Keratinocyte (primary cell): ENCODE data around the gene PALMD. TPM values are rescaled to one million over a fixed set of nuclear protein-coding genes. Genes with fewer than 3 reads are reported as not detected.

Experiments used
- DNase-seq: peaks from one replicate; pipeline ENCODE4 v3.0.0-alpha.2; 2011; ENCODE audit warnings: low read depth, missing footprints, low spot score
- FAIRE-seq: peaks from 2 replicates; lab custom pipeline; 2011; peaks lifted over from hg19 to GRCh38; lab: Jason Lieb, UNC
- H2AFZ ChIP-seq: 2 replicates; pipeline ENCODE4 v1.6.0; 2012; ENCODE audit warnings: low read length, control low read depth, inconsistent platforms; ENCODE audit not compliant: control insufficient read depth
- H3K27ac ChIP-seq: 2 replicates; pipeline ENCODE4 v1.5.1; 2011; ENCODE audit warnings: low read length; ENCODE audit not compliant: control insufficient read depth, insufficient read depth
- H3K27me3 ChIP-seq: 3 replicates; pipeline ENCODE4 v1.6.0; 2011; ENCODE audit warnings: low read length; ENCODE audit not compliant: control insufficient read depth, insufficient read depth; ENCODE audit errors: extremely low read depth
- H3K36me3 ChIP-seq, 2 experiments: 2 replicates in 1 of 2; 3 replicates in 1 of 2; pipeline ENCODE4 v1.5.1; 2011; ENCODE audit warnings: low read length in 2 of 2, mild to moderate bottlenecking in 1 of 2; ENCODE audit not compliant: control insufficient read depth in 2 of 2, insufficient read depth in 2 of 2; ENCODE audit errors: extremely low read depth in 1 of 2
- H3K4me1 ChIP-seq: 3 replicates; pipeline ENCODE4 v1.5.1; 2011; ENCODE audit warnings: low read length; ENCODE audit not compliant: control insufficient read depth, insufficient read depth; ENCODE audit errors: extremely low read depth
- H3K4me2 ChIP-seq: 3 replicates; pipeline ENCODE4 v1.6.0; 2011; ENCODE audit warnings: low read depth, low read length; ENCODE audit not compliant: control insufficient read depth, insufficient read depth; ENCODE audit errors: extremely low read depth
- H3K4me3 ChIP-seq, 3 experiments: fragments of 200-600 bp in 1 of 3; sonication (generic) in 1 of 3; 2 replicates in 2 of 3; 3 replicates in 1 of 3; pipeline ENCODE4 v1.5.1; 2011 to 2016; ENCODE audit warnings: low read length in 3 of 3, mild to moderate bottlenecking in 3 of 3, control low read depth in 2 of 3, inconsistent platforms in 1 of 3, low read depth in 1 of 3, mixed read lengths in 1 of 3, mixed run types in 1 of 3, moderate library complexity in 1 of 3; ENCODE audit not compliant: control insufficient read depth in 2 of 3, insufficient read depth in 2 of 3; ENCODE audit errors: extremely low read depth in 1 of 3
- H3K79me2 ChIP-seq: 2 replicates; pipeline ENCODE4 v1.6.0; 2012; ENCODE audit warnings: low read length; ENCODE audit not compliant: control insufficient read depth, insufficient read depth
- H3K9ac ChIP-seq: 3 replicates; pipeline ENCODE4 v1.6.0; 2011; ENCODE audit warnings: low read length; ENCODE audit not compliant: control insufficient read depth, insufficient read depth; ENCODE audit errors: extremely low read depth
- H3K9me1 ChIP-seq: 3 replicates; pipeline ENCODE4 v1.6.0; 2011; ENCODE audit warnings: low read length; ENCODE audit not compliant: control insufficient read depth, insufficient read depth; ENCODE audit errors: extremely low read depth
- H3K9me3 ChIP-seq: 2 replicates; pipeline ENCODE4 v1.5.1; 2012; ENCODE audit warnings: low read depth, low read length; ENCODE audit not compliant: control insufficient read depth
- H4K20me1 ChIP-seq: 3 replicates; pipeline ENCODE4 v1.6.0; 2011; ENCODE audit warnings: low read length; ENCODE audit not compliant: control insufficient read depth, insufficient read depth; ENCODE audit errors: extremely low read depth
- CTCF ChIP-seq, 3 experiments: IDR thresholded peaks in 1 of 3; conservative IDR thresholded peaks in 1 of 3; optimal IDR thresholded peaks in 1 of 3; 2 replicates in 2 of 3; 3 replicates in 1 of 3; pipeline versions ENCODE3 to v1.5.1; 2011; ENCODE audit warnings: low read length in 3 of 3, mild to moderate bottlenecking in 3 of 3, moderate library complexity in 2 of 3, control low read depth in 1 of 3, inconsistent platforms in 1 of 3; ENCODE audit not compliant: insufficient read depth in 2 of 3; ENCODE audit errors: extremely low read depth in 1 of 3
- EZH2 ChIP-seq: IDR thresholded peaks from one replicate; pipeline ENCODE4 v1.6.1; 2012; ENCODE audit warnings: inconsistent platforms, mild to moderate bottlenecking, low read length, moderate library complexity
- dilution Hi-C: fragments of 300-500 bp; cut with MboI; formaldehyde crosslinking; loops from one replicate; pipeline ENCODE4 v1.7.0; 2020; ENCODE audit warnings: low sequenced_read_pairs; ENCODE audit not compliant: extremely low pct_ligation_motif_present
- polyA plus RNA-seq, 5 experiments: library from polyadenylated mRNA; depleted of rRNA in 3 of 5; stranded (reverse) in 3 of 5; stranded (forward) in 1 of 5; unstranded in 1 of 5; fragments of >200 nt; gene quantifications; 1 replicate in 1 of 5; 2 replicates in 3 of 5; 3 replicates in 1 of 5; pipeline versions ENCODE4 v1.2.1 to v1.2.3, GENCODE V29; 2011 to 2012; ENCODE audit warnings: missing spikeins in 2 of 5, low read depth in 1 of 5, low replicate concordance in 1 of 5

PALMD gene
- polyA plus RNA-seq, 1 donor (not counting 4 experiments of a cell fraction or from before 2014, with no cell fraction given), result 6.8 TPM

- H3K79me2 ChIP-seq, result no peaks in the 10 kb centered on the region
Observed at GRCh38 chr1:99658031-99658290, 12.0 kb downstream of the PALMD start.

GRCh38 chr1:99659755-99660210, 13.9 kb downstream of the PALMD start:
- Histone ChIP-seq H3K36me3 (no peaks in the 10 kb centered on the region), H3K4me1 (peaks cover 39% of the 10 kb centered on the region), H3K4me3 (peak overlapping the region in 1 of 3 experiments; percentile 16), H3K4me2 (peak overlapping the region; percentile 77), H3K79me2 (no peaks in the 10 kb centered on the region), H4K20me1 (no peaks in the 10 kb centered on the region), H3K27ac (peak overlapping the region; percentile 88), H3K9me1 (no peaks in the 10 kb centered on the region), H3K27me3 (no peaks in the 10 kb centered on the region), H3K9ac (peak overlapping the region; percentile 65), H2AFZ (peak overlapping the region; percentile 17), H3K9me3 (no peaks in the 10 kb centered on the region)
- TF ChIP-seq CTCF (optimal IDR thresholded peaks at IDR 0.05 in 1 of 3, IDR thresholded peaks at IDR 0.05 in 1 of 3, conservative IDR thresholded peaks at IDR 0.05 in 1 of 3; ENCODE audit: extremely low read depth in 1 of 3, insufficient read depth in 2 of 3, low read length in 3 of 3), result no peak
- no peak for TF ChIP-seq EZH2
- DNase-seq, result no peak
- dilution Hi-C loops, result no loop called here
- FAIRE-seq, result peak; percentile 84

More at GRCh38 chr1:99658031-99658290, 12.0 kb downstream of the PALMD start:
- H3K36me3 ChIP-seq, result no peaks in the 10 kb centered on the region
- no peaks in the 10 kb centered on the region for H3K27me3 ChIP-seq
- H2AFZ ChIP-seq, result peak overlapping the region; percentile 8
- H3K4me2 ChIP-seq, result peak overlapping the region; percentile 52
- H3K4me1 ChIP-seq, result peaks cover 40% of the 10 kb centered on the region
- no peaks in the 10 kb centered on the region for H3K9me3 ChIP-seq
- no peaks in the 10 kb centered on the region for H4K20me1 ChIP-seq
- DNase-seq (no peak), FAIRE-seq (no peak)
- no peak overlapping the region for H3K4me3 ChIP-seq
- dilution Hi-C loops, result no loop called here
- H3K9me1 ChIP-seq, result no peaks in the 10 kb centered on the region
- H3K9ac ChIP-seq, result peak overlapping the region; percentile 35
- peak overlapping the region; percentile 83 for H3K27ac ChIP-seq
- no peak for TF ChIP-seq EZH2
- TF ChIP-seq CTCF (optimal IDR thresholded peaks at IDR 0.05 in 1 of 3, IDR thresholded peaks at IDR 0.05 in 1 of 3, conservative IDR thresholded peaks at IDR 0.05 in 1 of 3; ENCODE audit: extremely low read depth in 1 of 3, insufficient read depth in 2 of 3, low read length in 3 of 3), result no peak
